Heart left ventricle (tissue), 16 donors: Measurements from ENCODE around the gene SUSD4. TPM values are rescaled to one million over a fixed set of nuclear protein-coding genes. Genes with fewer than 3 reads are reported as not detected.
A peak's percentile ranks its signal among the peaks of the same experiment; 100 is the strongest.

ENCODE experiments used
- ATAC-seq, 4 donors: fragments of 200-7000 bp; cut with Tn5 transposase; one replicate each; pipeline ENCODE4 v1.9.1; 2020 to 2022; ENCODE audit warnings: moderate library complexity in 4 of 4, mild to moderate bottlenecking in 3 of 4, moderate number of reproducible peaks in 1 of 4
- DNase-seq, 5 donors: peaks; one replicate each; pipeline ENCODE4 v3.0.0-alpha.2; 2020
- H3K27ac ChIP-seq, 12 donors: fragments of 200-600 bp; sonication (generic) in 4 of 12; one replicate each; pipeline versions ENCODE4 v1.5.0 to v1.8.0; 2016 to 2022; ENCODE audit warnings: mild to moderate bottlenecking in 2 of 12
- H3K27me3 ChIP-seq, 9 donors: fragments of 200-600 bp; sonication (generic) in 2 of 9; one replicate each; pipeline versions ENCODE4 v1.5.1 to v1.8.0; 2016 to 2022; ENCODE audit warnings: mild to moderate bottlenecking in 3 of 9
- H3K36me3 ChIP-seq, 9 donors: fragments of 200-600 bp; sonication (generic) in 2 of 9; one replicate each; pipeline versions ENCODE4 v1.5.0 to v1.8.0; 2018 to 2022; ENCODE audit warnings: mild to moderate bottlenecking in 2 of 9
- H3K4me1 ChIP-seq, 12 donors: fragments of 200-600 bp; sonication (generic) in 4 of 12; one replicate each; pipeline versions ENCODE4 v1.5.0 to v1.8.0; 2016 to 2022; ENCODE audit warnings: mild to moderate bottlenecking in 3 of 12
- H3K4me3 ChIP-seq, 12 donors: fragments of 200-600 bp; sonication (generic) in 4 of 12; one replicate each; pipeline versions ENCODE4 v1.5.0 to v1.8.0; 2017 to 2022; ENCODE audit warnings: mild to moderate bottlenecking in 9 of 12, moderate library complexity in 4 of 12
- H3K9me3 ChIP-seq, 12 donors: fragments of 200-600 bp; sonication (generic) in 4 of 12; one replicate each; pipeline versions ENCODE4 v1.5.0 to v1.8.0; 2016 to 2022; ENCODE audit warnings: mild to moderate bottlenecking in 1 of 12
- CTCF ChIP-seq, 12 donors: fragments of 200-600 bp; sonication (generic) in 4 of 12; IDR thresholded peaks; one replicate each; pipeline versions ENCODE4 v1.5.0 to v1.8.0; 2018 to 2022; ENCODE audit warnings: antibody characterized with exemption in 12 of 12, mild to moderate bottlenecking in 5 of 12
- POLR2A ChIP-seq, 2 donors: fragments of 450-650 bp; IDR thresholded peaks; one replicate each; pipeline ENCODE4 v1.6.1; 2017; ENCODE audit warnings: antibody characterized with exemption in 2 of 2, mild to moderate bottlenecking in 2 of 2, moderate library complexity in 2 of 2
- whole genome bisulfite sequencing, 4 donors: extraction: QIAGEN DNeasy Blood & Tissue Kit in 2 of 4; methylation state at CpG; one replicate each; pipeline versions ENCODE4 v1.1.5 to v1.1.7; 2013 to 2018; 5-methylcytosine and 5-hydroxymethylcytosine counted together
- intact Hi-C, 10 donors: fragments of 100-400 bp; cut with DNase I; formaldehyde crosslinking; loops; one replicate each; pipeline versions ENCODE4 v1.11.1 to v1.14.2; 2022
- polyA plus RNA-seq, 2 donors: library from polyadenylated mRNA; stranded (reverse); fragments of 200-250 nt; gene quantifications; one replicate each; pipeline ENCODE4 v1.2.3, GENCODE V29; 2013
- total RNA-seq, 9 donors: library from RNA; depleted of rRNA in 2 of 9; stranded (reverse); fragments of >200 nt in 2 of 9; fragmentation: NEBNext Ultra II Directional in 3 of 9; extraction: Animal tissue kit (Norgen Biotek cat#: 25700) in 3 of 9; gene quantifications; one replicate each; pipeline versions ENCODE4 v1.1.0 to v1.2.4, GENCODE V29; 2016 to 2023
- donor health status: ischemic (EF 13 %, LVEDD 7.1; RV severe dilation, severe dysfunction).
- donor health status: healthy with polysubstance abuse.
- donor health status: DM: no; HTN: yes; CAD: no.
- donor health status: DM: no; HTN: no; CAD: no.
- donor health status: ischemic (EF 25% LVEDD 6.9; RV normal size, moderate dysfunction).
- donor health status: ischemic (EF 25% LVEDD 5.7; RV mildly dilated, moderate dysfunction).
- donor health status: healthy.
- donor health status: DM: yes; HTN: yes; CAD: no.
- donor health status: ischemic (EF 35%, LVEDD 5.7; RV mildly dilated, moderate dysfunction).
- donor health status: nonischemic (EF 11% LVEDD 7.7; RV severe dilation, severe dysfunction).
- donor health status: DM: yes; HTN: yes; CAD: no.
- donor health status: PGD.
- donor health status: ischemic (EF 29% LVEDD 5.4; RV normal size, mild dysfunction).
- donor health status: nonischemic (EF 23%, LVEDD 6.1; RV moderate dilation, normal function).

SUSD4 gene
- total and polyA plus RNA-seq, 11 donors: 0.40 to 27.2 (median 2.4) TPM

- DNase-seq (peak in 1 of 5 donors; percentile 19), ATAC-seq (peak; percentile 14 to 82 (median 70))
- Histone ChIP-seq H3K27ac (peak overlapping the region in 5 of 12 donors; percentile 19 to 93 (median 42)), H3K36me3 (no peaks in the 10 kb centered on the region), H3K9me3 (peaks cover 0 to 3% (median 0%) of the 10 kb centered on the region in 12 donors), H3K4me1 (peaks cover 0 to 56% (median 0%) of the 10 kb centered on the region in 12 donors), H3K4me3 (peak overlapping the region in 1 of 12 donors; percentile 4), H3K27me3 (peaks cover 0 to 4% (median 0%) of the 10 kb centered on the region in 9 donors)
- intact Hi-C loops: loop anchor here in 1 of 10 donors (5.0 kb wide), 1 partner anchor 187 kb away; the partner anchor contains the start of gene SUSD4
- WGBS, 4 donors: 73 to 83% (median 80%) methylated on average over 3 of the region's 3 CpGs
- TF ChIP-seq CTCF (IDR thresholded peaks at IDR 0.05) (no peak), POLR2A (IDR thresholded peaks at IDR 0.05) (no peak)
Observed at GRCh38 chr1:223175633-223176032, 188.3 kb downstream of the SUSD4 start.

DNA sequence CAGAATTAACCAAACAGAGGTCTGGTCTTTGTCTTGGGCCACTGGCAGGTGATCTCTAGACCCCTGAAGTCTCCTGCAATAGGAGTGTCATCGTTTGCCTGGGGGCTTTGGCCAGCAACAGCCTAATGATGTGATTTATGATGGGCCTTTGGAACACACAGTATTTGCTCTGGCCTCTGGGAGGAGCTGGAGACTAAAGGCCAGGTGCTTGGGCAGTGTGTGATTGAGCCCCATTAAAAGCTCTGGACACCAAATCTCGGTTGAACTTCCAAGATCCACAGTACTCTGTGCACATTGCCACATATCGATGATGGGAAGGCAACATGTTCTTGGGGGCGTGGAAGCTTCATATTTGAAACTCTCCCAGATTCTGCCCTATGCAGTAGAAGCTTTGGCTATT, 188.9 kb downstream of the SUSD4 start:
- TF ChIP-seq POLR2A (IDR thresholded peaks at IDR 0.05) (no peak), CTCF (IDR thresholded peaks at IDR 0.05) (peak in 11 of 12 donors; percentile 18 to 53 (median 37))
- peak; percentile 55 to 84 (median 76) for ATAC-seq
- Histone ChIP-seq H3K36me3 (no peaks in the 10 kb centered on the region), H3K27me3 (peaks cover 0 to 4% (median 0%) of the 10 kb centered on the region in 9 donors), H3K4me1 (peaks cover 0 to 50% (median 0%) of the 10 kb centered on the region in 12 donors), H3K4me3 (no peak overlapping the region), H3K27ac (peak overlapping the region in 4 of 12 donors; percentile 31 to 93 (median 49)), H3K9me3 (peaks cover 0 to 3% (median 0%) of the 10 kb centered on the region in 12 donors)
- WGBS, 4 donors: 67 to 71% (median 69%) methylated on average over 4 of the region's 4 CpGs
- intact Hi-C loops: loop anchor here in 1 of 10 donors (5.0 kb wide), 1 partner anchor 187 kb away; the partner anchor contains the start of gene SUSD4
- no peak for DNase-seq

Other genes with a start within 250 kb of the SUSD4 start
- 1 to 10 TPM in 7 of 9 donors, under 1 TPM in 2; 0.25 to 9.0 (median 2.0) TPM for gene TLR5, start 220.9 kb downstream of the SUSD4 start, total RNA-seq
- under 1 TPM; 0.50 to 0.72 TPM for gene TLR5, start 220.9 kb downstream of the SUSD4 start, polyA plus RNA-seq
- gene CCDC185, start 29.2 kb upstream of the SUSD4 start, total RNA-seq: not detected
- not detected for gene CCDC185, start 29.2 kb upstream of the SUSD4 start, polyA plus RNA-seq